Suppressor macrophage (primary cell): Measurements from ENCODE around the gene OBP2A.

Experiments
- DNase-seq, 4 experiments: peaks; one replicate each; pipeline ENCODE4 v3.0.0-alpha.2; 2020 to 2022

The OBP2A gene

DNA sequence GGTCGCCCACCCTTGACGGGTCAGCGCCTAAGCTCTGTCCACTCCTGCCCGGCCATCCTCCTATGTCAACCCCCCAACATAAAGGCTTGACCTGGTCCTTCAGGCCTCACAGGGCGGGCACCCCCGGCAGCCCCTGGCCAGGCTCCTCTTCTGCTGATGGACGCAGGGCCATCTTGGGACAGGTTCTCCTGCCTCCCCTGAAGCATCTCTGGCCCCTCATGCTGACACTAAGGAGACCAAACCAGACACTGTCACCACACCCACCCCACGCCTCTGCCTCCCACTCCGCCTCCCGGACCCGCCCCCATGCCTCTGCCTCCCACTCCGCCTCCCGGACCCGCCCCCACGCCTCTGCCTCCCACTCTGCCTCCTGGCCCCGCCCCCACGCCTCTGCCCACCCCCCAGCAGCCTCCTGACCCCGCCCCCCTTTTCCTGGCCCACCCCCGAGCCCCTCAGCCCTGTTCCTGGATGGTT lies 6.8 kb downstream of the OBP2A start:
- DNase-seq = no peak

DNA sequence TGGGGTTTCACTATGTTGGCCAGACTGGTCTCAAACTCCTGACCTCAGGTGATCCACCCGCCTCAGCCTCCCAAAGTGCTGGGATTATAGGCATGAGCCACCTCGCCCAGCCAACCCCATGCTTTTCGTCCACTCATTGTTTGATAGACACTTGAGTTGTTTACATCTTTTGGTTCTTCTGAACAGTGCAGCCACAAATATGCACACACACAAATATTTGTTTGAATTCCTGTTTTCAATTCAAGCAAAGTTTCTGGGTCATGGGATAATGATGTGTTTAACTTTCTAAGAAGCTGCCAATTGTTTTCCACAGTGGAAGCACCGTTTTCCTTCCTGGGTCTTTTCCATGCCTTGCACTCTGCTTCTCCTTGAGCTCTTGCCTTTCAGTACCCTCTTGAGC lies 8.8 kb downstream of the OBP2A start:
- DNase-seq = no peak

DNA sequence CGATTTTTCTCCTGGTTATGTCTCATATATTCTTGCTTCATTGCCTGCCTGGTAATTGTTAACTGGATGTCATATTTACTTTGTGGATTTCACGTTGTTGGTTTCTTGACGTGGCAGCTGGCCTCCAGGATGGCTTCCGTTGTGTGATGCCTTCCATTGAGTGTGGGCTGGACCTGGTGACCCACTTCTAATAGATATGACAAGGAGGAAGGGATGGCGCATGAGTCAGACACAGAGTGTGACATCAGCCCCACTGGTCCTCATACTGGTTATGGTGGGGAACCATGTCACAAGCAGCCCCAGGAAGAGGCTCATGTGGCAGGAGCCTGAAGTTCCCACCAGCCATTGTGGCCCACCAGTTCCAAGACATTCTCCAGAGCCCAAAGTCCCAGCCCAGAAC lies 9.3 kb downstream of the OBP2A start:
- DNase-seq = peak; percentile 3 to 28 (median 22)

DNA sequence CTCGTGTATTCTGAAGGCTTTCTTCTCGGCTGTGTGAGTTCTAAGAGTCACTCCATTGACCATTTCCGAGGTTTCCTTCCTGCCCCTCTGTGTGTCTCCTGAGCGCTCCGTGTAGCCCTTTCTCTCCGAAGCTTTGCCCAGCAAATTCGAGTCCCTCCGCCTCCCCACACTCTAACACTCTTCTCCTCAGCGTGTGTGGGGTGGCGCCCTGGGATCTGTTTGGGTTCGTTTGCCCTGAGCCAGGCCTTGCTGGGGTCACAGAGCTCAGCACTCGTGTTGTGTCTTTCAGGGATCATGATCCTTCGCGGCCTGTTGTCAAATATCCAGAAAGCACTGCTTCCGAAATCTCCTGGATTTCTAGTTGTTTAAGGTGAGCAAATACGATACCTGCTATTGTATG lies 10.0 kb downstream of the OBP2A start:
- DNase-seq = no peak

DNA sequence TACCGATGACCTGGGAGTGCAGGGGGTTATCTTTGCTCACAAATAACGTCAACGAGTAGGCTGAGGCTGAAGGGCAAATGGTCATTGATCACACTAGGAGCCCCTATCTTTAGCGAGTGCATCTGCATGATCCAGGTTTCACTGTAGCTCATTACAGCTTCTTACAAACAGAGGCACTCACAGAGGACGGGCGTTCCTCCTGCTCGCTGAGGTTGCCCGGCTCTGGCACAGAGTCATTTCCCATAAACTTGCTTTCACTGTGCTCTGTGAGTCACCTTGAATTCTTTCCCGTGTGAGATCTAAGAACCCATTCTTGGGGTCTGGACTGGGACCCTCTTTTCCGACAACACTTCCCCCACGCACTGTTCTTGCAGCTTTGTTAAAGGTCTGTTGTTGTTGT lies 13.7 kb downstream of the OBP2A start:
- DNase-seq = no peak

DNA sequence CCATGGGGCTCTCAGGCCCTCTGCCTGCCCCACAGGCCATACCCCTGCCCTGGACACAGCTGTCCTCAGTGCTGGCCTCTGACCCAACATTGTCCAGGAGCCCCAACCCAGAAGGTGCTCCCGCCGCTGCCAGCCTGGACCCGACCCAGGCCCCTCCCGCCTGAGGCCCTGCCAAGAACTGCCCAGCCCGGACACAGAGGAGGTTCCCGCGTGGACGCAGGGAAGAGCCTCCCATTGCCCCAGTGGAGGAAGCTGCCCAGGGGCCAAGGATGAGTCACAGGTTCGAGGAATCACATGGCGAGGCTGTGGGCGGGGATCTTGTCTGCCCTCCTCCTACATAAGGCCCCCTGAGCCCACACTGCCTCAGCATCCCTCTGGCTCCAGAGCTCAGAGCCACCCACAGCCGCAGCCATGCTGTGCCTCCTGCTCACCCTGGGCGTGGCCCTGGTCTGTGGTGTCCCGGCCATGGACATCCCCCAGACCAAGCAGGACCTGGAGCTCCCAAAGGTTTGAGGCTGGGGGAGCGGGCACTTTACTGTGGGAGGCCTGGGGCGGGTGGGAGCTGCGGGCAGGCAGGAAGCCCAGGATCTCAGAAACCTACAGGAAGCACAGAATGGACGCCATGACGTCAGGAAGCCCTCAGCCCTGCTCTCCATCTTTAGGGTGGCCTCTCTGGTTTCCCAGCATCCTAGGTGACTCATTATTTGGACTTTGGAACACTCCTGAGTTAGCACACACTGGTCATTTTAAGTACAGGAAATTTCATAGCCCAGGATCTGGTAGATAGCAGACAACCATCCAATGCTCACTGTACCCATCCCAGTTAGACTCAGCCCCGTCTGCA lies 15.7 kb downstream of the OBP2A start, which contains the start of gene PAEP:
Gene PAEP (plus strand): TSS at position 366 of the 844 bp plus-strand sequence.
- DNase-seq = peak in 3 of 4 experiments; percentile 5 to 9 (median 6)

DNA sequence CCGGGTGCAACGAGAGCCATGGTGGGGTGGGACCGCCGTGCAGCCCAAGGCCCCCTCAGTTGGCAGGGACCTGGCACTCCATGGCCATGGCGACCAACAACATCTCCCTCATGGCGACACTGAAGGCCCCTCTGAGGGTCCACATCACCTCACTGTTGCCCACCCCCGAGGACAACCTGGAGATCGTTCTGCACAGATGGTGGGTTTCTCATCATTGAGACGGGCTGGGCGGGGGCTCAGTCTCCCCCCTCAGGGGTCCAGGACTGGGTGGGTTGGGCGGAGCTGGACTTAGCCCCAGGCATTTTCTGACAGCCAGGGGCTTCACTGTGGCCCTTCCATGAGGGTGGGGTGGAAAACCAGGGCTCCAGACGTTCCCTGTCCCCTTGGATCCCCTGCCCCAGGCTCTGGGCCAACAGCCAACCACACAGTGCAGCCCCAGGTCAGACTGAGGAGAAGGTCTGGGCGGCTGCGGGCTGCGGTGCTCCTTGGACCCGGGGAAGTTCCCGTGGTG lies 16.4 kb downstream of the OBP2A start:
- DNase-seq = no peak

DNA sequence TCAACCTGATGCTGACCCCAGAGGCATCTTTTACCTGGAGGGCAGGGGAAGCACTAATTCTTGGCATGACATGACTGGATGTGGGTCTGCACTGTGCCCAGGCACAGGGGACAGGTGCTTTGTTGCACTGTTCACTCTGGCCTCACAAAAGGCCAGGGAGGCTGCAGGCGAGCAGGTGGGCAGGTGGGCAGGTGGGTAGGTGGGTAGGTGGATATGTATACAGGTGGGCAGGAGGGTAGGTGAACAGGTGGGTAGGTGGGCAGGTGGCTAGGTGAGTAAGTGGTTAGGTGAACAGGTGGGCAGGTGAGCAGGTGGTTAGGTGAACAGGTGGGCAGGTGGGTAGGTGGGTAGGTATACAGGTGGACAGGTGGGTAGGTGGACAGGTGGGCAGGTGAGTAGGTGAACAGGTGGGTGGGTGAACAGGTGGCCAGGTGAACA lies 17.1 kb downstream of the OBP2A start:
- DNase-seq = no peak

DNA sequence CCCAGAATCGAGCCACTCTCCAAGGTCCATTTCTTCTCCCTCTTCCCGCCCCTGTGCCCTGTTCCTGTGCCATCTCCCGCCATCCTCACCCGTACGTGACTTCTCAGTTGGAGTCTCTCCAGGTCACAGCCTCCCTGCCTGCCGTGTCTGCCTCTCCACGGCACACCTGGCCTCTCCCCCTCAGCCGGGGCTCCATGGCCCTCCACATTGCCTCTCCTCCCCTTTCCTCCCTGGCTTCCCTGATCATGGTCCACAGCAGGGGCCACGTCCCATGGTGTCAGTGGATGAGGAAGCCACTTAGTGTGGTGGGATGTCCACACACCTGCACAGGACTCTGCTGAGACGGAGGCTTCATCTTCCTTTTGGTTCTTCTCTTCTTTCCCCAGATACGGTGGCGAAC lies 17.9 kb downstream of the OBP2A start:
- no peak for DNase-seq

DNA sequence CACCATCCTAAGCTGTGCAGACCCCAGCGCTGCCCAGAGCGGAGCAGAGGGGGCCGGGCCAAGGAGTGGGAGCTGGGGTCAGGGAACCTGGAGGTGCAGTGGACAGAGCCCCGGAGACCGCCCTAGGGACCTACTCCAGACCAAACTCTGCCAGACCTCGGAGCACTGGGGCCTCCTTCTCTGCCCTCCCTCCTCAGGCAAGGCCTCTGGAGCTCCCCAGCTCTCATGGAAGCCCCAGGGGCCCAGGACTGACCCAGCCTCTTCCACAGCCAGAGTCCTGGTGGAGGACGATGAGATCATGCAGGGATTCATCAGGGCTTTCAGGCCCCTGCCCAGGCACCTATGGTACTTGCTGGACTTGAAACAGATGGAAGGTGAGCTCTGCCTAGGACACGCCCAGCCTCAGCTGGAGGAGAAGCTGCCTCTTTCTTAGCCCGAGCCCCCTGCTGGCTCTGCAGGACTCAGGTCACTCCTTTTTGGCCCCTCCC lies 19.3 kb downstream of the OBP2A start:
- DNase-seq = no peak

DNA sequence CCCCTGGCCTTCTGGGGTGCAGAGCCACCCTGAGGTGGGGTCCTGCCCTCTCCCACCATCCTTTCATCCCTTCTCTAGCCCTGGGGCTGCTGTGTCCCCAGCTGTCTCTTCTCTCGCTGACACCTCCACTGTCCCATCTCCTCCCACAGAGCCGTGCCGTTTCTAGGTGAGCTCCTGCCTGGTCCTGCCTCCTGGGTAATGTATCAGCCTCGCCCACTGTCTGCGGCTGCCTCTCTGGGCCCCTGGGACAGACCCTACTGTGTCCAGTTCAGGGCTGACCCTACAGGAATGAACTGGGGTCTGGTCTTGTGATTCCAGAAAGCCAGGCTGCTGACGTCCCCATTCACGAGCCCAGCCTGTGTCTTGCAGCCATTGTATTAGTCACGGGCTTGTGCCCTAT lies 19.7 kb downstream of the OBP2A start:
- no peak for DNase-seq

DNA sequence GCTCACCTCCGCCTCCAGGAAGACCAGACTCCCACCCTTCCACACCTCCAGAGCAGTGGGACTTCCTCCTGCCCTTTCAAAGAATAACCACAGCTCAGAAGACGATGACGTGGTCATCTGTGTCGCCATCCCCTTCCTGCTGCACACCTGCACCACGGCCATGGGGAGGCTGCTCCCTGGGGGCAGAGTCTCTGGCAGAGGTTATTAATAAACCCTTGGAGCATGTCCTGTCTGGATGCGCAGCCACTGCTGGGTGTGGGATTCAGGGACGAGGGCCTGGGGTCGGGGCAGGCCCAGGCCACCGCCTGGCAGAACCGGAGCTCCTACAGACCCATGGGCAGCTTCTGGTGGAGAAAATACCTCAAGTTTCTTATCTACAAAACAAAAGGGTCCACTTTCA lies 20.6 kb downstream of the OBP2A start:
- DNase-seq = no peak

DNA sequence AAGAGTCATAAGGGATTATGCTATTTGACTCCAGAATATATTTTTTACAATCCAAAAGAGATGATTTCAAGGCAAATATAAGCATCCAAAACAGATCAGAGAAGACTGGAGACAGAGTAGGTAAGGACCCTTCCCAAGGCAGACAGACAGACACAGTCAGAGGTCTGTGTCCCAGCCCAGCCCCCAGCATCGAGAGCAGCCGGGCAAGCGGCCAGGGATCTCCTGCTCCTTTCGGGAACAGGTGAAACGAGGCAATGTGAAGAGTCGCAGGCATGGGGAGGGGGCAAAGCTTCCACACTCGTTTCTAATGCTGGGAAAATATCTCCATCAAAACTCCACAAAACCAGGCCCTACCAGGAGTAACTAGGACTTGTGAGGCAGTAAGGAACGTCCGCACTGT lies 21.4 kb downstream of the OBP2A start:
- DNase-seq = no peak

DNA sequence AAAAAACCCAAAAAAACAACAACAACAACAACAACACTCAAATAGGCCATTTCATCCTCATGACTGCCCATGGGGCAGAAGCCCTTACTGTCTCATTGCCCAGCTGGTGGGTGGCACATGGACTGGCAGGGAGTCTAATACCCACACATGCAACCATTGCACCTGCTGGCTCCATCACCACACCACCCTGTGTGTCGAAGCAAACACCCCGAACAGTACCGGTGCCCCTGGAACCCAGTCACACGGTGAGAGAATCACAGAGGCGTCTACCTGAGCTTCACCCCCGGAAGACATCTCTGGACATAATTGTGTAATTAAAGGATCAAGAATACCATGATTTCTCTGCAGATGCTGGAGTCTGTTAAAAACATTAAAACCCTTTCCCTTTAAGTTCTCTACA lies 22.1 kb downstream of the OBP2A start:
- no peak for DNase-seq

DNA sequence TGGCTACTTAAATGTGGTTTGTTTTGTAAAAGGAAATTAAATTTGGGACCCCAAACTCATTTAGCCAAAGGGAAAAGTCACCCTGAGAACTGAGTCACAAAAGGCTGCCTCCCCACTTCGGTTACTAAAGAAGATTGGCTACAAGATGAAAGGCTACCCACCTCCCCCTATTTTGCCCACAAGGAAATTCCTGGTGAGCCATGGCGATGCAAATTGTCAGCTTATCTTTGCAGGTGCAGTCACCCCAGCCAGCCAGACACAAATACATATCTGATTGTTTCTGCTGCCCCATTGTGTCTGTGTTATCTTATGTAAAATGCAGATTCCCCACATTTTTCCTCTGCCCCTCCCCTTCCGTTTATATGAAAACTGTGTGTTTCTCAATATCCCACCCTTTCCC lies 24.5 kb downstream of the OBP2A start:
- DNase-seq = no peak

DNA sequence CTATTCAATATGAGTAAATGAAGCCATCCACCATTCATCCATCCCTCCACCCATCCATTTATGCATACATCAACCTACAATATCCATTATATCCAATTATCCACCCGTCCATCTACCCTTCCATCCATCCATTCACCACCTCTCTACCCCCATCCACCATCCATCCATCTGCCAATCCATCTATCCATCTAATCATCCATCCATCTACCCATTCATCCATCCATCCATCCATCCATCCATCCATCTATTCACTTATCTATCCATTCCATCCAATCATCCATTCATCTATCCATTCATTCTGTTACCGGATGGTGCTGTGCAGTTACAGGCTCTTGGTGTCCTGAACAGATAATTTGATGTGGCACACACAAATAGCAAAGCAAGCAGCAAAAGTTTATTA lies 26.3 kb downstream of the OBP2A start:
- DNase-seq = no peak

DNA sequence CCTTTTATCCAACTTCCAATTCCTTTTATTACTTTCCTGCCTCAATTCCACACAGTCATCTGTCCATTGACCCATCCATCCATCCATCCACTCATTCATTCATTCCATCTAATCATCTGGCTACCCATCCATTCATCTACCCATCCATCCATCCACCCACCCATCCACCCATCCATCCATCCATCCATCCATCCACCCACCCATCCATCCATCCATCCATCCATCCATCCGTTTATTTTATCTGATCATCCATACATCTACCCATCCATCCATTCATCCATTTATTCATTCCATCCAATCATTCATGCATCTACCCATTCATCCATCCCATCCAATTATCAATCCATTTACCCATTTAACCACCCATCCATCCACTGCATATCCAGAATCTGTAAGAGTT lies 27.2 kb downstream of the OBP2A start:
- no peak for DNase-seq

DNA sequence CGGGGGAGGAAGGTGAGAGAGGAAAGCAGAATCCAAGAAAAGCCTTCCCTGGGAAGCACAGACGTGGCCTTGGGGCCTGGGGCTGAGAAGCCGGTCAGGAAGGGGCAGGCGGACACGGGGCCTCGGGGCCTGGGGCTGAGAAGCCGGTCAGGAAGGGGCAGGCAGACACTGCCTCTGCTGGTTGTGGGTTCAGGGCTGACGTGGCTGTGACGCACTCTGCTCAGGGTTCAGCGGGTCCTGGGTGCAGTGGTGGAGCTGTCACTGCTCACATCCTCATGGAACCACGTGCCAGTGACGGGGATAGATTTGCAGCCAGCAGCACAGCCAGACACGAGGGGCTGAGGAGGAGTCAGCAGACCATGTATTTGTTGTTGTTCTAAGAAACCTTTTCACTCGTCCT lies 28.4 kb downstream of the OBP2A start:
- DNase-seq = no peak

DNA sequence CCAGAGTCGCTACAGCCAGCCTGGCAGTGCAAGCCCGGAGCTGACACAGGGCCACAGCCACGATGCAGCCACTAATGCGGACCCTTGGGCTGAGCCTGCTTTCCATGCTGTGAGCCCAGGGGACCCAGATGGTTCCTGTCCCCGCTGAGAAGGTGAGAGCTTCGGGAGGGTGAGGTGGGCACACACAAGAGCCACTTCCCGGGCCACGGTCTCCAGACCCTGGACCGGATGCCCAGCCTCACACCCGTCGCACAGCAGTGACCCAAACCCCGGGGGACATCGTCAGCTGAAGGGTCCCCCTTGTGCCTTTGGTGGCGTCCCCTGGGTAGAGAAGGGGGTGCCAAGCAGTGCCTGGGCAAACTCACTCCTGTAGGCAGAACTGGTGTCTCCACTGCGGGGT lies 29.0 kb downstream of the OBP2A start:
- no peak for DNase-seq

DNA sequence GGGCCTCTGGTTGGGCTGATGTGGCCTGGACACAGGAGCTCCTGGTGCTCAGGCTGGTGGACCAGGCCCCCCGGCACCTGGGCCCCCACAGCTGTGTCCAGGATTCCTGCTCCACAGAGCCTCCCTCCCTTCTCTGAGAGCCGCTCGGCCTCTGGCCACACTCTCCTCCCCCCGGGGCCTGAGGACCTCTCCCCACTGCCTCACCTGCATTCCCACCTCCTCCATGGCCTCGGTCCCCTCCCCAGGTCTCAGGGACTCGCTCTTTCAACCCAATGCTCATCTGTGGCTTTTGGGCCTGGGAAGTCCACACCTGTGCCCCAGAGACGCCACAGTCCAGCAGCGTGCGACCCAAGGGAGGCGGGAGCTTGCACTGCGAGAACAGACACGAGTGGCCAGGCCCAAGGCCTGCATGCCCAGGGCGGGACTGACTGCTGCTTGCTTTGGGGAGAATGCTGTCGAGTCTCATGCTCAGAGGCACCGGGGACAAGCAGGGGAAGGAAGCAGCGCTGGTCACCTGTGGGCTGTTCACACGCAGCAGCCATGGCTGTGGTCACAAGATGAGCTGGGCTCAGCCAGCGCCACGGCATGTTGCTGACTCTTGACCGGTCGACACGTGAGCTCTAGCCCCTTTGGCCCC lies 30.2 kb downstream of the OBP2A start:
- no peak for DNase-seq

DNA sequence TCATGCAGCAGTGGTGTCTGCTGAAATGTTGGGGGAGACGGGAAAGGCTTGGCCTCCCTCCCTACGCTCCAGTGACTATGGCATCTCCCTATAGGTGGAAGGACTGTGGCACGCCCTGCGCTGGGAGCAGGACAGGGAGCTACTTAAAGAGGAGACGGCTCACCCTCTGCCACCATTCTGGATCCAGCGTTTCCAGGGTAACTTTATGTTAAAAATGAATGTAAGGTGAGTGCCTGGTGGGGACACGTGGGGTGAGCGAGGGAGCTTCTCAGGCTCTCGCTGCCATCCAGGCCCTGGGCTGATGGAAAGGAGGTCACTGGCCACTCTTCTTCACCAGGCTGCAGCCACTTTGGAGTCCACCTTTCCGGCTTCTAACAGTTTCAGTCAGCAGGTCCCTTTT lies 31.3 kb downstream of the OBP2A start:
- no peak for DNase-seq

DNA sequence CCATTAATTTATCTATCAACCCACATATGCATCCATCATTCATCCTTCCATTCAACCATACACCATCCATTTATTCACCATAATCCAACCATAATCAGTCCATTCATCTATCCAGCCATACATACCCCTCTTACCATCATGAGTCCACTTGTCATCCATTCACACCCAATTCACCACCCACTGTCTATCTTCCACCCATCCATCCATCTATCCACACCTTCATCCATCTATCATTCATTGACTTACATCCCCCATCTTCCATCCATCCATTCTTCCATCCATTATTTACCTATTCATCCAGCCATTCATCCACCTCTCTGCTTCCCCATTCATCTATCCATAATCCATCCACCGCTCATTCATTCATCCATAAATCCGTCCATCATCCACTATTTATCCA lies 33.4 kb downstream of the OBP2A start:
- DNase-seq = no peak

DNA sequence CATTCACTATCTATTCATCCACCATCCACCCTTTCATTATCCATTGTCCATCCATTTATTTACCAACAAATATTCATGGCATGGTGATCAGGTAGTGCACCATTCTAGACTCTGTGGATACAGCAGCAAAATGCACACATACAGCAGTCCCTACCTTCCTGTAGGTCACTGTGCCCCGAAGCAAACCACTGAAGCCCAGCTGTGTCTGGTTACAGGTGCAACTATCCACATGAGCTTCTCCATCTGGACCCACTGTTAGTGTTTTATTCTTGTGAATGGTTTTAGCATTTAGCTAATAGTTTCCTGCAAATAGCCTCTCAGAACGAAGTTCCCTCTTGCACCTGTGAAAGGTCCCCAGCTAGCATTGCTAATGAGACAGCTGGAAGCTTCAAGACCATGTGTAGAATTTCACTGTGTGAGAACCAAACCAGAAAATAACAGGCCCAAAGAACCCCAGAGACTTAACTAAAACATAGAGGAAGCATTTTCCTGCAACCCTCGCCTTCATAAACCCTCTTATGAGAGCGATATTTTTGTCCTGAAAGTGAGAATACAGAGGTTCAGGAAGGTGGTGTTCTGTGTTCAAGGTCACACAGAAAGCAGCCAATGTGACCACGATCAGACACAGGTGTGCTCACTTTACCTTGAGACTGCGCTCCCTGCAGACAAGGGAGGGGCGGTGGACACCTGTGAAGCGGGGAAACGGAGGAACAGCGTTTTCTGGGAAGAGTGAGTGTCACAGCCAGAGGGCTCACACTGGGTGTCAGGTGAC lies 34.1 kb downstream of the OBP2A start:
- DNase-seq = no peak
